KMS-11 (cell line): ENCODE measurements around the gene COQ8A.

Source experiments
- H2AFZ ChIP-seq: fragments of 200-600 bp; sonication (generic); 2 replicates; pipeline ENCODE4 v1.6.1; 2016; ENCODE audit warnings: antibody characterized with exemption, mixed run types, low read depth
- H3K27ac ChIP-seq: fragments of 200-600 bp; sonication (generic); 2 replicates; pipeline ENCODE4 v1.6.1; 2016; ENCODE audit warnings: mild to moderate bottlenecking, mixed run types
- H3K27me3 ChIP-seq: fragments of 200-600 bp; sonication (generic); 2 replicates; pipeline ENCODE4 v1.6.1; 2017; ENCODE audit warnings: mild to moderate bottlenecking, low read depth, mixed run types, moderate library complexity; ENCODE audit not compliant: insufficient read depth
- H3K36me3 ChIP-seq: fragments of 200-600 bp; sonication (generic); 2 replicates; pipeline ENCODE4 v1.6.1; 2017; ENCODE audit warnings: mild to moderate bottlenecking, mixed run types; ENCODE audit not compliant: insufficient read depth
- H3K4me1 ChIP-seq: fragments of 200-600 bp; sonication (generic); 2 replicates; pipeline ENCODE4 v1.6.1; 2016; ENCODE audit warnings: mild to moderate bottlenecking, low read depth, mixed run types; ENCODE audit not compliant: poor library complexity, severe bottlenecking
- H3K4me2 ChIP-seq: fragments of 200-600 bp; sonication (generic); 2 replicates; pipeline ENCODE4 v1.7.0; 2016; ENCODE audit warnings: mild to moderate bottlenecking, mixed run types
- H3K4me3 ChIP-seq: fragments of 200-600 bp; sonication (generic); IDR thresholded peaks from 2 replicates; pipeline ENCODE4 v1.6.1; 2017; ENCODE audit warnings: low read depth, low read length, mixed read lengths; ENCODE audit not compliant: insufficient read depth
- H3K79me2 ChIP-seq: fragments of 200-600 bp; sonication (generic); 2 replicates; pipeline ENCODE4 v1.6.1; 2016; ENCODE audit warnings: low read depth, mixed run types; ENCODE audit not compliant: insufficient read depth
- H3K9ac ChIP-seq: fragments of 200-600 bp; sonication (generic); 2 replicates; pipeline ENCODE4 v1.6.1; 2016; ENCODE audit warnings: mild to moderate bottlenecking, mixed run types
- H4K20me1 ChIP-seq: fragments of 200-600 bp; sonication (generic); 2 replicates; pipeline ENCODE4 v1.6.1; 2016; ENCODE audit warnings: mild to moderate bottlenecking, mixed run types; ENCODE audit not compliant: insufficient read depth
- TF ChIP-seq, protein P1 (sequence below): fragments of 200-600 bp; sonication (generic); conservative IDR thresholded peaks from 2 replicates; pipeline ENCODE4 v1.6.1; 2017; ENCODE audit warnings: low read depth, mild to moderate bottlenecking, antibody characterized with exemption, low read length, moderate library complexity, mixed read lengths

COQ8A gene

GRCh38 chr1:227003165-227003564 is 63.1 kb downstream of the COQ8A start:
- no peaks in the 10 kb centered on the region for H3K36me3 ChIP-seq
- no peaks in the 10 kb centered on the region for H4K20me1 ChIP-seq
- H3K4me3 ChIP-seq = no peak overlapping the region
- TF ChIP-seq, protein P1, sequence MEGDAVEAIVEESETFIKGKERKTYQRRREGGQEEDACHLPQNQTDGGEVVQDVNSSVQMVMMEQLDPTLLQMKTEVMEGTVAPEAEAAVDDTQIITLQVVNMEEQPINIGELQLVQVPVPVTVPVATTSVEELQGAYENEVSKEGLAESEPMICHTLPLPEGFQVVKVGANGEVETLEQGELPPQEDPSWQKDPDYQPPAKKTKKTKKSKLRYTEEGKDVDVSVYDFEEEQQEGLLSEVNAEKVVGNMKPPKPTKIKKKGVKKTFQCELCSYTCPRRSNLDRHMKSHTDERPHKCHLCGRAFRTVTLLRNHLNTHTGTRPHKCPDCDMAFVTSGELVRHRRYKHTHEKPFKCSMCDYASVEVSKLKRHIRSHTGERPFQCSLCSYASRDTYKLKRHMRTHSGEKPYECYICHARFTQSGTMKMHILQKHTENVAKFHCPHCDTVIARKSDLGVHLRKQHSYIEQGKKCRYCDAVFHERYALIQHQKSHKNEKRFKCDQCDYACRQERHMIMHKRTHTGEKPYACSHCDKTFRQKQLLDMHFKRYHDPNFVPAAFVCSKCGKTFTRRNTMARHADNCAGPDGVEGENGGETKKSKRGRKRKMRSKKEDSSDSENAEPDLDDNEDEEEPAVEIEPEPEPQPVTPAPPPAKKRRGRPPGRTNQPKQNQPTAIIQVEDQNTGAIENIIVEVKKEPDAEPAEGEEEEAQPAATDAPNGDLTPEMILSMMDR = no peak
- no peaks in the 10 kb centered on the region for H3K4me1 ChIP-seq
- H3K4me2 ChIP-seq = no peak overlapping the region
- H3K27ac ChIP-seq = no peak overlapping the region
- H3K27me3 ChIP-seq = no peaks in the 10 kb centered on the region
- H3K9ac ChIP-seq = no peak overlapping the region
- H2AFZ ChIP-seq = no peak overlapping the region
- no peaks in the 10 kb centered on the region for H3K79me2 ChIP-seq

- no peaks in the 10 kb centered on the region for H4K20me1 ChIP-seq
- no peaks in the 10 kb centered on the region for H3K36me3 ChIP-seq
- TF ChIP-seq, protein P1 = no peak
- no peak overlapping the region for H3K27ac ChIP-seq
- no peaks in the 10 kb centered on the region for H3K79me2 ChIP-seq
- no peaks in the 10 kb centered on the region for H3K4me1 ChIP-seq
- H3K4me3 ChIP-seq = no peak overlapping the region
- H3K27me3 ChIP-seq = no peaks in the 10 kb centered on the region
- no peak overlapping the region for H3K4me2 ChIP-seq
- H3K9ac ChIP-seq = no peak overlapping the region
- no peak overlapping the region for H2AFZ ChIP-seq
Measured at GRCh38 chr1:227004796-227005195, 64.7 kb downstream of the COQ8A start.

DNA sequence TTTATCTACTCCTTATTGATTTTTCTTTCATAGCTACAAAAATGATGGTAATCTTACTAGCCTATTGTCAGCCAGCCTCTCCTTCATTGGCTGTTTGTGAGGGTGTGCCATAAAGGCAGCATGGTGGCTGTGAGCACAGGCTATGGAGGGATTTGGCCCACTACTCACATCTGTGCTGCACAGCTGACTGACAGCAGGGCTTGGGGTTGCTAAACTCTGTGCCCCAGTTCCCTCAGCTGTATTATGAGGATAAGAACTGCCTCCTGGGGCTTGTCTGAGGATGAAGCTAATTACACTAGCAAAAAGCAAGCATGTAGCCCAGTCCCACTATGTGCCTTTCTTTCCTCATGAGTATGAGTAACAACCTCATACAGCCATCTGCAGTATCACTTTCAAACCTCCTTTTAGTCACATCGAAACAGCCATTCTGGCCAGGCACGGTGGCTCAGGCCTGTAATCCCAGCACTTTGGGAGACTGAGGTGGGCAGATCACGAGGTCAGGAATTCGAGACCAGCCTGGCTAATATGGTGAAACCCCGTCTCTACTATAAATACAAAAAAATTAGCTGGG is 66.2 kb downstream of the COQ8A start:
- no peak overlapping the region for H3K9ac ChIP-seq
- no peak overlapping the region for H3K4me2 ChIP-seq
- H3K4me1 ChIP-seq = no peaks in the 10 kb centered on the region
- no peaks in the 10 kb centered on the region for H3K79me2 ChIP-seq
- H3K27ac ChIP-seq = no peak overlapping the region
- H4K20me1 ChIP-seq = no peaks in the 10 kb centered on the region
- no peaks in the 10 kb centered on the region; the same call in 1 of the 2 replicates for H3K27me3 ChIP-seq
- TF ChIP-seq, protein P1 = no peak
- H2AFZ ChIP-seq = no peak overlapping the region
- H3K4me3 ChIP-seq = no peak overlapping the region
- no peaks in the 10 kb centered on the region for H3K36me3 ChIP-seq

DNA sequence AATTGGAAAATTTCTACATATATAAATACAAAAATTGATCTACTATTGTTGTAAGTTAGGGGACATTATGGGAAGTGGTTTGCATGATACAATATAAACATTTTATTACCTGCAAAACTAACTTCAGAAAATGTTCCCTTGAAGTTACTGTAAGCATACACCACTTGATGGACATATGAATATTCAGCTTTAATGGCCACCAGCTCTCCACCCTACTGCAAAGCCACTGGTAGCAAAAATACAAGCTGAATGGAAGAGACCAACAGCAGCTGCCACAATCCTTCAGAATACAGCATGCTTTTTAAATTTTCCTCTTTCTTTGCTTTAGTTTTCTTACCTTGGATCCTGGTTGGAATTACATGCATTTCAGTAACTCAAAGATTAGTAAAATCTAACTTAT is 69.8 kb downstream of the COQ8A start:
- H3K27me3 ChIP-seq = no peaks in the 10 kb centered on the region; the same call in 1 of the 2 replicates
- no peaks in the 10 kb centered on the region for H4K20me1 ChIP-seq
- no peaks in the 10 kb centered on the region for H3K79me2 ChIP-seq
- H3K4me1 ChIP-seq = no peaks in the 10 kb centered on the region
- no peak overlapping the region for H3K4me2 ChIP-seq
- H3K36me3 ChIP-seq = no peaks in the 10 kb centered on the region
- H3K4me3 ChIP-seq = no peak overlapping the region
- H3K9ac ChIP-seq = no peak overlapping the region
- TF ChIP-seq, protein P1 = no peak
- no peak overlapping the region for H2AFZ ChIP-seq
- H3K27ac ChIP-seq = no peak overlapping the region
